ENCODE measurements around the gene IFI6. TPM values are rescaled to one million over a fixed set of nuclear protein-coding genes. Genes with fewer than 3 reads are reported as not detected.

IFI6 gene
- total and polyA plus RNA-seq, 4 donors, result 5.9 to 339 (median 169) TPM

- Histone ChIP-seq H3K27ac (ENCODE audit: low read depth in 1 of 2, low read length in 2 of 2) (no peak overlapping the region), H3K9ac (ENCODE audit: low read depth in 1 of 2, low read length in 2 of 2) (no peak overlapping the region), H3K4me3 (ENCODE audit: low read depth in 1 of 3, low read length in 3 of 3) (no peak overlapping the region), H3K4me1 (ENCODE audit: control insufficient read depth in 4 of 4, insufficient read depth in 4 of 4, low read length in 3 of 4) (no peaks in the 10 kb centered on the region), H3K9me3 (ENCODE audit: control insufficient read depth in 4 of 4, low read length in 3 of 4) (no peaks in the 10 kb centered on the region), H3K27me3 (ENCODE audit: control insufficient read depth in 4 of 4, insufficient read depth in 4 of 4, low read length in 3 of 4) (peaks cover 0 to 3% (median 0%) of the 10 kb centered on the region in 4 donors), H3K36me3 (ENCODE audit: control insufficient read depth in 4 of 4, insufficient read depth in 3 of 4, low read depth in 1 of 4, low read length in 3 of 4) (no peaks in the 10 kb centered on the region)
- 97% methylated on average over 2 of the region's 2 CpGs for WGBS
- TF ChIP-seq NR2F2 (IDR thresholded peaks at IDR 0.05) (no peak), ZBTB33 (IDR thresholded peaks at IDR 0.05) (no peak), MAX (IDR thresholded peaks at IDR 0.05) (no peak), FOXA2 (IDR thresholded peaks at IDR 0.05) (no peak), YY1 (IDR thresholded peaks at IDR 0.05) (no peak), EGR1 (IDR thresholded peaks at IDR 0.05; ENCODE audit: low read depth in 2 of 2) (no peak), CTCF (IDR thresholded peaks at IDR 0.05; ENCODE audit: low read depth, low read length, missing input control) (no peak), ATF3 (IDR thresholded peaks at IDR 0.05) (no peak), GABPA (IDR thresholded peaks at IDR 0.05 in 1 of 2, conservative IDR thresholded peaks at IDR 0.05 in 1 of 2) (no peak), JUND (IDR thresholded peaks at IDR 0.05) (no peak), FOXA1 (IDR thresholded peaks at IDR 0.05) (no peak), REST (IDR thresholded peaks at IDR 0.05) (no peak), RXRA (IDR thresholded peaks at IDR 0.05) (no peak), HNF4A (conservative IDR thresholded peaks at IDR 0.05) (no peak), TAF1 (conservative IDR thresholded peaks at IDR 0.05) (no peak)
- DNase-seq (ENCODE audit: low spot score), result no peak
Measured at GRCh38 chr1:27616441-27616840, 55.6 kb downstream of the IFI6 start.

Small RNA genes within 50 kb of the gene (small RNA-seq; reads per million reads assigned to genes)
- gene AL031729.1, result not detected
- not detected for gene RNU6-424P
- gene RNU6-949P, result not detected

Other genes starting within 250 kb of the IFI6 start
- 10 to 100 TPM; 15.1 to 37.7 TPM for gene WASF2, start 182.0 kb downstream of the IFI6 start, total RNA-seq
- gene WASF2, start 182.0 kb downstream of the IFI6 start, polyA plus RNA-seq, result 10 to 100 TPM; 11.6 to 22.4 TPM
- gene AHDC1, start 68.0 kb downstream of the IFI6 start, total RNA-seq, result 1 to 10 TPM; 4.7 to 6.3 TPM
- gene AHDC1, start 68.0 kb downstream of the IFI6 start, polyA plus RNA-seq, result 1 to 10 TPM; 2.4 to 6.5 TPM
- gene FGR, start 37.0 kb downstream of the IFI6 start, total RNA-seq, result 10 to 100 TPM in 1 of 2 donors, 1 to 10 TPM in 1; 7.8 to 20.2 TPM
- gene FGR, start 37.0 kb downstream of the IFI6 start, polyA plus RNA-seq, result 1 to 10 TPM; 2.8 to 4.6 TPM
- 1 to 10 TPM; 4.3 to 7.4 TPM for gene FAM76A, start 53.8 kb upstream of the IFI6 start, total RNA-seq
- gene FAM76A, start 53.8 kb upstream of the IFI6 start, polyA plus RNA-seq, result 1 to 10 TPM; 1.7 to 5.6 TPM
- 10 to 100 TPM; 15.6 to 23.3 TPM for gene STX12, start 101.0 kb upstream of the IFI6 start, total RNA-seq
- 10 to 100 TPM; 10.0 to 11.8 TPM for gene STX12, start 101.0 kb upstream of the IFI6 start, polyA plus RNA-seq
- gene PPP1R8, start 158.6 kb upstream of the IFI6 start, total RNA-seq, result 10 to 100 TPM; 19.0 to 20.5 TPM
- gene PPP1R8, start 158.6 kb upstream of the IFI6 start, polyA plus RNA-seq, result 10 to 100 TPM in 1 of 2 donors, 1 to 10 TPM in 1; 3.1 to 15.9 TPM
- 10 to 100 TPM; 15.4 to 17.7 TPM for gene THEMIS2, start 200.4 kb upstream of the IFI6 start, total RNA-seq
- 1 to 10 TPM; 4.9 to 6.1 TPM for gene THEMIS2, start 200.4 kb upstream of the IFI6 start, polyA plus RNA-seq
- 10 to 100 TPM; 10.6 to 40.4 TPM for gene RPA2, start 242.4 kb upstream of the IFI6 start, total RNA-seq
- gene RPA2, start 242.4 kb upstream of the IFI6 start, polyA plus RNA-seq, result 10 to 100 TPM in 1 of 2 donors, 1 to 10 TPM in 1; 8.7 to 13.9 TPM